GM19463 (cell line): ENCODE data around the gene MRPL21.
"Not testable (repeated sequence)": the region's sequence is repeated elsewhere in the genome, so short reads cannot be mapped to it uniquely, and the experiment has no call there.

ENCODE experiments used
- ATAC-seq: cut with Tn5 transposase; IDR thresholded peaks from one replicate; pipeline ENCODE4 v1.9.1; 2021; ENCODE audit warnings: mild to moderate bottlenecking, moderate library complexity; ENCODE audit not compliant: unreplicated experiment

MRPL21 gene

DNA sequence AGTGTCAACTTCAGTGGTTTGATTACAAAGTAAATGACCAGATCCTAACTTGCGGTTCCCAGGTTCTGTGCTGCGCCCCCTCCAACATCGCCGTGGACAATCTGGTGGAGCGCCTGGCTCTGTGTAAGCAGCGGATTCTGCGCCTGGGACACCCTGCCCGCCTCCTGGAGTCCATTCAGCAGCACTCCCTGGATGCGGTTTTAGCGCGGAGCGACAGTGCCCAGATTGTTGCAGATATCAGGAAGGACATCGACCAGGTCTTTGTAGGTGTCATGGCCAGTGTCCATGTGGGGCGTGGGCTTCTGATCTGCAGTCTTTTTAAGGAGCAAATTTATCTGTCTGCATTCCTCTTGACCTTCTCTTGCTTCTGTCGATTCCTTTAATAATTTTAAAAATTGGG, 11.1 kb upstream of the MRPL21 start:
- no peak for ATAC-seq

DNA sequence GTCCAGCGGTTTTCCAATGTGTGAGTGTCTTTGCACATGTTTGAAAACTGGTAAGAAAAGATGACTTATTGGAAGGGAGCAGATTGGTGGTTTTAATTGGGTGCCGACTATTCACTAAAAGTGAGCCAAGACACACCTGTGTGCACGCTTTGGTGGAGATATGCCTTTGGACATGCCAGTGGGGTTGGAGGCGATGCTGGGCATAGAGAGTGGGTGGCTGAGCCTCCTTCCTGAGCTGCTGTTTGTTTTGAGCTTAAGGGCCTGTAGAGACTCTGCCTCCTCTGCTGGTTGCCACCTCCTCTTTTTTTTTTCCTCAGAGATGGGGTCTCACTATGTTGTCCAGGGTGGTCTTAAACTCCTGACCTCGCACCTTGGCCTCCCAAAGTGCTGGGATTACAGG, 9.6 kb upstream of the MRPL21 start:
- no peak for ATAC-seq

DNA sequence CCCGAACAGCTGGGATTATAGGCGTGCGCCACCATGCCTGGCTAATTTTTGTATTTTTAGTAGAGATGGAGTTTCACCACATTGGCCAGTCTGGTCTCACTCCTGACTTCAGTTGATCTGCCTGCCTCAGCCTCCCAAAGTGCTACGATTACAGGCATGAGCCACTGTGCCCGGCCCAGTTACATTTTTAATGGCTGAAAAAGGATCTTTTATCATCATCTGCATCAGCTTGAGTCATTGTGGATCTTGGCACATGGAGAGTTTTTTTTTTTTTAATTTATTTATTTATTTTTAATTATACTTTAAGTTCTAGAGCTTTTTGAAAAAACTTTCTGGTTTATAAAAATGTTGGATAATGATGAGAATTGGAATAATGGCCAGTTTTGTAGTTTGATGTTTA, 8.6 kb upstream of the MRPL21 start:
- no peak for ATAC-seq

DNA sequence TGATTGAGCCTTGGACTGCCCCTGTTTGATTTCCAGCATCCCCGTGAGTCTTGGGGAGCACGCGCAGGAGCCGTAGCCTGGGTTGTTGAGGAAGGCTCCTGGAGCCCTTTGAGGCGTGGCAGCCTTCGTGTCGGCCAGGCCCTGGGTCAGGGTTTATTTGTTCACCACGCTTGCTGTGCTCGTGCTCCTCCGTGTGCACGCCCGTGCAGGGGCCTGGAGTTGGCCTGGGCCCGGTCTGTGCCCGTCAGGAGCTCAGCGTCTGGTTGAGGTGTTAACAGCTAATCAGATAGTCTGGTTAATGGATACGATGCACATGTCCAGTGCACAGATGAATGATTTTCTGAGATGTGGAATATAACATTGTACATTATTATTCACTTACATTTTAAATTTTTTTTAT, 8.1 kb upstream of the MRPL21 start:
- no peak for ATAC-seq

DNA sequence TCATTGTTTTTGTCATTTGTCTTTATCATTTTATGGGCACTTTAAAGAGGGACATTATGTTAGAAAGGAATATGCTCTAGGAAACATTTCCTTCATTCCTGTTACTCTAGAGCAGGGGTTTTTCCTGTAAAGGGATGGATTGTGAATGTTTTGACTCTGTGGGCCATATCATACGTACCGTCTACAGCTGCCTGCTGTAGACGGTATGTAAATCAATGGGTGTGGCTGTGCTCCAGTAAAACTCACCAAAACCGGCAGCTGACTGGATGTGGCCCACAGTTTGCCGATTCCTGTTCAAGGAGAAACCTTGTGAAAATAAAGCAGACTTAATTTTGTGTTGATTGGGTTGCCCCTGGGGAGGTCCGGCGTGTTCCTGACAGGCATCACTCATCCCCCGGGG, 7.3 kb upstream of the MRPL21 start:
- no peak for ATAC-seq

DNA sequence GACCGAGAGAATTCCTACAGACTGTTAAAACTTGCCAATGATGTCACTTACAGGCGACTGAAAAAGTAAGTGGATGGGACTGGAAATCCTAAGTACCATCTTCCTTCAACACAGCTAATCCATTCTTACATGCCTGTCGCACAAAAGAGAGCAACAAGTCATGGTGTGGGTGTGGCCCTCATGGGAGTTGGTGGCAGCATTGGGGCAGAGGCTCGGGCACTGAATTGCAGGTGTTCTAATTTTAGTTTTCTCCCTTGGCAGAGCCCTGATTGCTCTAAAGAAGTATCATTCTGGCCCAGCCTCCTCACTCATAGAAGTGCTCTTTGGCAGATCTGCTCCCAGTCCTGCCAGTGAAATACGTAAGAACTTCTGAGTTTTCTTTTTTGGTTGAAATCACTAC, 4.6 kb upstream of the MRPL21 start:
- no peak for ATAC-seq

DNA sequence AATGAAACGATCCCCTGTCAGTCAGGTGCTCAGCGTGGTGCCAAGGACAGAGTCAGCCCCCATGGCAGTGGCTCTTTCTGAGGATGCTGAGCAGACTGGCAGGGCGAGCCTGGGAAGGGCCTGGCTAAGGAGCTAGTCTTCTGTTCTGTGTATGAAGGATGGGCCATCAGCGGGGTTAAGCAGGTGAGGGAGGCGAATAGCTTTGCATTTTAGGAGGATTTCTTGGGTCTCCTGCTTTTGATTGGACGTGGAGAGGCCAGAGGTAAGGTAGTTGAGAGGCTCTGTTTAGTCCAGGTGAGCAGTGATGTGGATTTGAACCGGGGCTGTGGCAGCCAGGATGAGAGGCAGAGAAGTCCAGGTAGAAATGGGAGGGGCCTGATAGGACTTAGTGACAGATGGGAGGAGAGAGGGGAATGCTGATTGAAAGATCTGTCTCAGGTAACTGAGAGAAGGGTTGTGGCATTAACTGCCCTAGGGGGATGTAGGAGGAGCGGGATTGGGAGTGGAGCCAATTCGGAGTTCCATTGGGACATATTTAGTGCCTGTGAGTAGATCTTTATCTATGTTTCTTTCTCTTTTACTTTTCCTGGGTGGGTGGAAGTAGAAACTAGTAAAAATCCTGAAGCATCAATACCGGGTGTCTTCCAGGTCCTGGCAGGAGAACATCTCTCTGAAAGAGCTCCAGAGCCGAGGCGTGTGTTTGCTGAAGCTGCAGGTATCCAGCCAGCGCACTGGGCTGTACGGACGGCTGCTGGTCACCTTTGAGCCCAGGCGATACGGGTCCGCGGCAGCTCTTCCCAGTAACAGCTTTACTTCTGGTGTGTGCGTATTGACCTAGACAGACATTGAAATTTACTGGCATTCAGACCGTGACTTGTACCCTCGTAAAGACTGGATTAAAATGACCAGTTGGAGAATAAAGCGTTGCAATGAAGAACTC, 2.1 kb upstream of the MRPL21 start:
- ATAC-seq, result no peak

DNA sequence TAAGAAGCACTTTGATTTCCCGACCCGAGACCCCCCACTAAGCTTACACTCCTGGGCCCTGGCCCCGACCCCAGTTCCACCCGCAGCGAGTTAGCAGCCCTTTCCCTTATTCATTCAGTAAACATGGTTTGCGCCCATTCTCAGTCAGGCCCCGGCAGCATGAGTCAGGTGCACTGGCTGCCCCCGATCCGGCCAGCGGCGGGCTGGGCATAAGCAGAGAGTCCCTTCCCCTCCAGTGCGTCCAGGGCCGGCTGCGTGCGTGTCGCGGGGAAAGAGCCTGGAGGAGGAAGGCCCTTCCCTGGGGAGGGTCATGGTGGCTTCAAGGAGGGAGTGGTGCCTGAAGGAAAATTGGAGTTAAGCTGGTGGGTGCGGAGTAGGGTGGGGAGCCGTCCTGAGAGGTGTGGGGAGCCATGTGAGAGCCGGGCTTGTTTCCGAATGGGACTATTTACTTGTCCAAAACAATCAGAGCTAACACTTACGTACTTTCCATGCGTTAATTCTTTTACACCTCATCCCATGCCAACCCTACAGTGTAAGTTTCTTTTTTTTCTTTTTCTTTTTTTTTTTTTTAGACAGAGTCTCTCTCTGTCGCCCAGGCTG, 716 bp upstream of the MRPL21 start:
- peak; percentile 12 for ATAC-seq

DNA sequence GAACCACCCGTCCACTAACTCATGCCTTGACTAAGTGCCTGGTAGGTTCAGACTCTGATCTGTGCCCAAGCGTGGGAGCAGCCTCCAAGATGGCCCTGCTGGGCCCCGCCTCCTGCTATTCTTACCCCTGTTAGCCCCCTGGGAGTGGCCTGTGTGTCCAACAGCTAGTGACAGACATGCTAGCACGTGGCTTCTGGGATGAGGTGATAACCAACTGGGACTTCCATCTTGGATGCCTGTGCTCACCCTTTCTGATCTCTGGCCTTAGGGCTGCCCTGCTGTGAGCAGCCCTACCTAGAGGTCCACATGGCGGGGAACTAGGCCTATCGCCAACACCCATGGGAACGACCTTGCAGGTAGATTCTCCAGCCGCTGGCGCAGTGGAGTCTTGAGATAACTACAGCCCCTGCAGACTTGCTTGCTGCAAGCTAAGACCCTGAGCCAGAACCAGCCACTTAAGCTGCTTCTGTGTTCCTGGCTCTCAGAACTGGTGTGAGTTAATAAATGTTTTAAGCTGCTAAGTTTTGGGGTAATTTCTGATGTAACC, 2.7 kb downstream of the MRPL21 start:
- no peak for ATAC-seq

DNA sequence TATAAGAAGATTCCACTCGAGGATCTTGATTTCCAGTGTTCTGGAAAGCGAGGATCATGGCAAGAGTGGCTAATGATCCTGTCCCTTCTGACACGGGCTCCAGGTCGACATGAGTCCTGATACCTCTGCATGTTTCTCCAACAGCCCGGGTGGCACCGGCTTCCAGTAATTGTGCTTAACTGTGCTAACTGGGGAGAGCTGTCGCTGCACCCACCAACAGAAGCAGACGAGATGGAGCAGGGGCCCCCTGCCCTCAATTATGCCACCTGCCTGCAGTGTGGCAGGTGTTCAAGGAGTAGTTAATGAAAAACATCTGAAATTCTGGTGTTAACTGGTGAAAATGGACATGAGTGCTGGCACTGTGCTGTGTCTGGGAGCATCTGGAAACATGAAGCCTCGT, 6.2 kb downstream of the MRPL21 start:
- no peak for ATAC-seq

DNA sequence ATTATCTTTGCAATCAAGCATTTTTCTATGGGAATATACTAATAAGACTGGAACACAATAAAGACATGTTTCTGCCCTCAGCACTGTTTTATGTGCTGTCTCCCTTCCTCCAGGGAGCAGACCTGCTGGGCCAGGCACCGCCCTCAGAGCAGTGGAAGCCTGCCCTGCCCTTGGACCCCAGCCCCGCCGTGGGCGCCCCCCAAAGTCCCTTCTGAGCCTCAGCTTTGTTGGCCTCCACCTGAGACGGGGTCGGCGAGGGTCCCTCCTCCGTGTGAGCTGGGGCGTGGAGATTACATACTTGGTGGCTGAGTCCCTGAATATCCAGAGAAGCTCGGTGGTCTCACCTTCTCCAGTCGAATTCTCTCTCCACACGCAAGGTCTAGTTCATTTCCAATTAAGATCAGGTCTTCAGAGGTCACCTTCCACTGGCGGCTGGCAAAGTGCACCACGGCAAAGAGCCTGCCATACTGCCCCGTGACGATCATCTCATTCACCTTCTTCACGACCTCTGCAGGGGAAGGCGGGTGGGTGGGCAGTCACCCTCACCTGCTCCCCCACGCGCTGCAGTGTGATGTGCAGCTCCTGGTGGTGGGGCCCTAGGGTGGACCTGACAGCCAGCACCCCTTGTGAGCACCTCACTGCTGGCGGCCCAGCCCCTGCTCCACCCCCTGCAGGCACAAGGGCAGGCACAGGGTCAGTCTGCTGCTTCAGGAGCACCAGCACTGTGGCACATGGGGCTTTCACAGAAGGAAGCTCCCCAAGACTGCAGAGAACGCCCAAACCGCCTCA, 7.3 kb downstream of the MRPL21 start:
- ATAC-seq, result no peak

DNA sequence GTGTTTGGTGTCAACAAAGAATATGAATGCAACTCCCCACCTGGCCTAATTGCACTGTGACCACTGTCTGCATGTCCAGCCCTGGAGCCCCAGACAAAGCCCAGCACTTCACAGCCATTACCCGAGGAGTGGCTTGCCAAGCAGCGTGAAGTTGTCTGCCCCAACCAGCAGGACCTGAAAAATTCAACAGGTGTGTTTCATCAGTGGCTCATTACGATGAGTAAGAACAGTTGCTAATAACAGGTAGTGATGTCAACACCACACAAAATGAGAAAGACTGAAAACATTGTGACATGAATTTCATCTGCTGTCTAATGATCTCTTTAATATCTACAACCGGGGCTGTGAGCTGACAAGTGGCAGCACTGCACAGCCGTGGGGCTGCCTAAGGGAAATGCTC, 10.3 kb downstream of the MRPL21 start:
- ATAC-seq, result no peak

DNA sequence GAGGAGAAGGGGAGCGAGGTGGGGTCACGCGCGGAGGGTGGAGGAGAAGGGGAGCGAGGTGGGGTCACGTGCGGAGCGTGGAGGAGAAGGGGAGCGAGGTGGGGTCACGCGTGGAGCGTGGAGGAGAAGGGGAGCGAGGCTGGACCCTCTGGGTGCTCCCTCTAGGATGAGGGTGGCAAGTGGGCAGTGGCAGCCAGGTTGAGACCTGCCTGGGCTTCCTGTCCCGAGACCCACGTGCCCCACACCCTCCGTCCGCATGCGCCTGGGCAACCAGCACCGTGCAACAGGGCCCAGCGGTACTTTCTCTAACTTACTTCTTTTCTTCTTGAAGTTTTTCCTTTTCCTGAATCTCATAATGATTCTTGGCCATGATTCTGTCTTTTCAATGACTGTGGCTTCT, 11.1 kb downstream of the MRPL21 start:
- no peak for ATAC-seq

DNA sequence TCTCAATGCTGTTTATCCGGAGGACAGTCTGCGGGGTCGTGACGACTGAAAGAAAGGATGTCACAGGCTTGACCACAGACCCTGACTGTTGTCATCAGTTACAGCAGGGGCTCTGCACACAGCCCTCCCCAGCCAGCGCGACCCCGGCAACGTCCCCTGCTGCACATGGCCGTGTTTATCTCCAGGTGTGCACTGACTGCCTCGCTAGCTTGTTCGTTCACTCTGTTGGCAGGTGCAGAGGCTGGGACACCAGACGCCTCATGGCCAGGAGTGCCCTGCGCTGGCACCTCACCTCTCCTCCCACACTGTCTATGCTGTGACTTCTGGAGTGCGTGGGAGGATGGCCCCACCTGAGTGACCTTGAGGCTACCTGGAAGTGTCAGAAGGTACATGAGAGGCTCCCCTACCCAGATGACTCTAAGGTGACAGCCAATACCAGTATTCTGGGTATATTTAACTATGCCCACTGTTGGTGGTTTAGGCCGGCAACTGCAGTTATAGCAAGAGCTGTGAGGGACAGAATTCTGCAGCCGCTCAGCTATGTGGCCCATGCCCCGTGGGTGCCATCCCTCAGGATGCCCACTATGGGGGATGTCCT, 12.2 kb downstream of the MRPL21 start:
- no peak for ATAC-seq

DNA sequence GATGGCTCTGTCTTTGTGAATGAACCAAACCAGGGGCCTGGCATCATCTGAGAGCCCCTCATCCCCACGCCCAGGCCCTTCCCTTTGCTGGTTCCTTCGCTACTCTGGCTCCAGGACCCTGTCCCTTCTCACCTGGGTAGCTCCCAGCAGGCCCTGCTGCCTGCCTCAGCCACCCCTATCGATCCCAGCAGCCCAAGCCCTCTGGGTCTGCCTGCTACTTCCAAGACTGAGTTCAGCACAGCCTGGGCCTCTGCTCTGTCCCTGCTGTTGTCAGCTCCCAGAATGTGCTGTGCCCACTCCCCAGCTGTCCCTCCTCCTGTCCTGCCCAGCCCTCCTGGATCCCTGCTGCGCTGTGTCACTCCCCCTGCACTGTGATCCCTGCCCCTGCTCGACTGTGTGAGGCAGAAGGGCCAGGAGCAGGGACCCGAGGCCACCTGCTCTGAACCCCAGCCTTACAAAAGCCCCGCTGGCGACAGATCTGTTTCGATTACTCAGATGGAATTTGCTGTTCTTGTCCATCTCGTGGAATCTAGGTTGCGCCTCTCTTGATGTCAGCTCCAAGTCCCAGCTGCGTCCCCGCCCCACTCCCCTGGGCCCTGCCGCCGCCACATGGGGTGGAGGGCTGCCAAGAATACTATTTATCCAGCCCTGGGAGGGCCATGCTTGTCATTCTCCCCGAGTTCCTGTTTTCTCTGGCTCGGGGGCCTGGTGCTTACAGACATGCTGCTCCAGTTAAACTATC, 13.0 kb downstream of the MRPL21 start:
- no peak for ATAC-seq

DNA sequence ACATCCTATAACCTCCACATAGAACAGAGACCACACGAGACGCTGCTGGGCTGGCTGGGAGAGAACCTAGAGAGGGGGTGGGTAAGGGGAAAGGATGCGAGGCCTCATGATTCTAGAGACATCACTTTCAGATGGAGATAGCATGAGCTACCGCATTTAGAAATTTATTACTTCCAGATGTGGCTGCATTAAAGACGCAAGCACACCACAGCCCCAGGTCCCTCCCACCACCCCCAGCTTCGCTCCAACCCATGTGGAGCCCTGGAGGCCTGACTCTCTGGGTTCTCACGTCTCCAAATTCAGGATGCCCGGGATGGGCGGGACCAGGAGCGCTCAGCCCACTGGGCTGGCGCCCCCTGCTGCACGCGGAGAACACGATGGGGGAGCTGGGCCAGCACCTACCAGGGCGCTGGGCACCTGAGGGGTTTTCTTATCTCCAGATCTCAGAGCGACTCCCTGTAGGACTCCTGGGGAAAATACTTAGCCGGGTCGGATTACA, 13.6 kb downstream of the MRPL21 start:
- no peak for ATAC-seq

DNA sequence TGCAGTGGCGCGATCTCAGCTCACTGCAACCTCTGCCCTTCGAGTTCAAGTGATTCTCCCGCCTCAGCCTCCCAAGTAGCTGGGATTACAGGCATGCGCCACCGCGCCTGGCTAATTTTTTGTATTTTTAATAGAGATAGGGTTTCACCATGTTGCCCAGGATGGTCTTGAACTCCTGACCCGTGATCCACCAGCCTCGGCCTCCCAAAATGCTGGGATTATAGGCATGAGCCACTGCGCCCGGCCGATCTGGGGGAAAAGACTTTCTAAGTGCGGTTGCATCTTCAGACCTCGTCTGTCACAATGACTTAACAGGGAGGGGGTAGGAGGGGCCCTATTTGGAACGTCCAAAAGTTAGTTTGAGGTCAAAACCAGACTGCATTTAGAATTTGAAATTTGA, 18.8 kb downstream of the MRPL21 start:
- not testable (repeated sequence) for ATAC-seq

DNA sequence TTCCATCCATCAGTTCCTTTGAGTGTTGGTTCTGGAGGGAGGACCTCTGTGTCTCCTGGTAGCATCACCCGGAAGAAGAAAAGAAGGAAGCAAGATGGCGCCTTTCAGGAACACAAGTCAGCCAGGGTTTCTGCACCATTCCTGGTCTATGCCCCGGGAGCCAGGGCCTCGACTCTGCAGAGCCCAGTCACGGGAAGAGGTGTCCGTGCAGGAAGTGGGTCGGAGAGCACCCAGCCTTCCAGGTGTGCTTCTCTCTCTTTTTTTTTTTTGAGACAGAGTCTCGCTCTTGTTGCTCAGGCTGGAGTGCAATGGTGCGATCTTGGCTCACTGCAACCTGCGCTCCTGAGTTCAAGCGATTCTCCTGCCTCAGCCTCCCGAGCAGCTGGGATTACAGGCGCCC, 21.2 kb downstream of the MRPL21 start:
- no peak for ATAC-seq

DNA sequence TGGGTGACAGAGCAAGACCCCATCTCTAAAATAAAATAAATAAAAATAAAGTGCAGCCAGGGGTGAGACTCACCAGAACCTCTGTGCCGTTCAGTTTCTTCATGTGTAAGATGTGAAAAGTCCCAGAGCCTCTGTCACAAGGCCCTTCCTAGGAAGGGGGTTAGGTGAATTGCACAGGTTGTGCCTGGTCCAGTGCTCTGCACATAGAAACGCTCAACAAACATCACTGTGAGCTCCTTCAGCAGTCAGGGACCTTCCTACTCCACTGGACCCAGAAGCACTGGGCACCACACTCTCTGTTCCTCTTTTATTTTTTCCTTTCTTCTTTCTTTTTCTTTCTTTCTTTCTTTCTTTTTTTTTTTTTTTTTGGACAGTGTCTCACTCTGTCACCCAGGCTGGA, 22.3 kb downstream of the MRPL21 start:
- no peak for ATAC-seq

DNA sequence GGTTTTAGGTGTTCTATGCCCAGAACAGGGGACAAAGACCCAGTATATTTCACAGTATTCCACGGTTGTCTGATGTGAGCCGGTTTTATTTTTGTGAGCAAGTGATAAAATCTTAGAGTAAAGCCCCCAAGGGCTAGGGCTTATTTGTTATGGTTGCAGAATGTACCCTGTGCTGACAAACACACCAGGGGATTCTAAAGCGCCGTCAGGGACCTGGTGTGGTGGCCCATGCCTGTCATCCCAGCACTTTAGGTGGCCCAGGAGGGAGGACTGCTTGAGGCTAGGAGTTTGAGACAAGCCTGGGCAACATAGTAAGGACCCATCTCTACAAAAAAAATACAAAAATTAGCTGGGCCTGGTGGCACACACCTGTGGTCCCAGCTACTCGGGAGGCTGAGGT, 22.8 kb downstream of the MRPL21 start:
- no peak for ATAC-seq
